DOHH2 (cell line): ENCODE results near the gene CISD1.

Source experiments
- EZH2phosphoT487 ChIP-seq: fragments of 200-600 bp; sonication (generic); IDR thresholded peaks from 2 replicates; pipeline ENCODE4 v1.6.1; 2017; ENCODE audit warnings: borderline replicate concordance, mild to moderate bottlenecking, antibody characterized with exemption, low read length, moderate library complexity, mixed read lengths
- TF ChIP-seq, protein P1 (sequence below): fragments of 200-600 bp; sonication (generic); IDR thresholded peaks from one replicate; pipeline ENCODE4 v1.5.1; 2014; ENCODE audit warnings: antibody characterized with exemption, mild to moderate bottlenecking, low read depth, low read length; ENCODE audit not compliant: poor library complexity, severe bottlenecking

DNA sequence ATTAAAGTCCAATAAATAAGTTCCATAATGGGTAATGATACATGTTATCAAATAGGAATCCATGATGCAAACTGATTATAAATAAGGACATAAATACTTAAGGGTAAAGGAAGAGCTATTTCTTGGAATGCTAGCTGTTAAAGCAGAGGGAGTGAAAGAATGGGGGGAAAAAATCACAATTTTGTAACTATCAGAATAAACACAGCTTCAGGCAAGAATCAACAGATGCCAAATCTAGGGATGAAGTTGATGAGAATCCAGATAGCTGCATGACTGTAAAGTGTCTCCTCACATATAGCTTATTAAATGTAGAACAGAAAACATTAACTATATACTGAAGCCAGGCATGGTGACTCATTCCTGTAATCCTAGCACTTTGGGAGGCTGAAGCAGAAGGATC, 6.2 kb upstream of the CISD1 start:
- TF ChIP-seq, protein P1, sequence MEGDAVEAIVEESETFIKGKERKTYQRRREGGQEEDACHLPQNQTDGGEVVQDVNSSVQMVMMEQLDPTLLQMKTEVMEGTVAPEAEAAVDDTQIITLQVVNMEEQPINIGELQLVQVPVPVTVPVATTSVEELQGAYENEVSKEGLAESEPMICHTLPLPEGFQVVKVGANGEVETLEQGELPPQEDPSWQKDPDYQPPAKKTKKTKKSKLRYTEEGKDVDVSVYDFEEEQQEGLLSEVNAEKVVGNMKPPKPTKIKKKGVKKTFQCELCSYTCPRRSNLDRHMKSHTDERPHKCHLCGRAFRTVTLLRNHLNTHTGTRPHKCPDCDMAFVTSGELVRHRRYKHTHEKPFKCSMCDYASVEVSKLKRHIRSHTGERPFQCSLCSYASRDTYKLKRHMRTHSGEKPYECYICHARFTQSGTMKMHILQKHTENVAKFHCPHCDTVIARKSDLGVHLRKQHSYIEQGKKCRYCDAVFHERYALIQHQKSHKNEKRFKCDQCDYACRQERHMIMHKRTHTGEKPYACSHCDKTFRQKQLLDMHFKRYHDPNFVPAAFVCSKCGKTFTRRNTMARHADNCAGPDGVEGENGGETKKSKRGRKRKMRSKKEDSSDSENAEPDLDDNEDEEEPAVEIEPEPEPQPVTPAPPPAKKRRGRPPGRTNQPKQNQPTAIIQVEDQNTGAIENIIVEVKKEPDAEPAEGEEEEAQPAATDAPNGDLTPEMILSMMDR, result no peak
- TF ChIP-seq EZH2phosphoT487, result no peak
